AG09309 (cell line): ENCODE data around the gene PNMA6E.

Experiments
- DNase-seq: peaks from one replicate; pipeline ENCODE4 v3.0.0-alpha.2; 2010; ENCODE audit warnings: low read depth
- H3K4me3 ChIP-seq: 2 replicates; pipeline ENCODE4 v1.5.1; 2011; ENCODE audit warnings: mild to moderate bottlenecking, low read depth, low read length, moderate library complexity; ENCODE audit not compliant: control insufficient read depth
- CTCF ChIP-seq: IDR thresholded peaks from 2 replicates; pipeline ENCODE4 v1.5.1; 2011; ENCODE audit warnings: mild to moderate bottlenecking, low read depth, low read length, inconsistent platforms; ENCODE audit not compliant: insufficient read depth, control insufficient read depth; ENCODE audit errors: missing control alignments

PNMA6E gene

DNA sequence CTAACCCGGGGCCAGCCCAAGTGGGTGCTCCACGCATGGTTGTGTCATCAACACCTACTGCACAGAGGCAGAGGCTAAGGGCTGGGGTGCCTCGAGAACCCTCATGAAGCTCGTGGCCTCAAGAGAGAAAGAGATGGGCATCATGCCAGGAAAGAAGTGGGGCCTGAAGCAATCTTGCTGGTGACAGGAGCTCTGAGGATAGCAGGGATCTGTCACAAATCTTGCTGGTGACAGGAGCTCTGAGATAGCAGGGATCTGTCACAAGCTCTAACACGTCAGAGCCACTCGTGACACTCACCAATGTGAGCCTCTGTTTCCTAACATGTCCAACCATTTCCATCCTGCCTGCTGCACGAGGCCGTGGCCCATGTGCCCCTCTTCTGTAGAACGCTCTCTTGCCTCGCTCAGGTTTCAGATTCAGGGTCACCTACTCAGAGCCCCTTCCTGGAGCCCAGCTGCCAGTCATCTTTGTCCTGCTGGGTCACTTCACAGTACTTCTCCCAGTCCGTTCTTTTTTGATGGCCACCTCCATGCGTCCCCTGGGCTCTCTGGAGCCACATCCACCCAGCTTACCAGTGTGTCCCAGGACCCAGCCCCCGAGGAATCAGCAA is 21.1 kb downstream of the PNMA6E start:
- no peak for DNase-seq
- H3K4me3 ChIP-seq, result no peak overlapping the region
- no peak for TF ChIP-seq CTCF

- no peak for TF ChIP-seq CTCF
- H3K4me3 ChIP-seq, result no peak overlapping the region
- no peak for DNase-seq
Measured at GRCh38 chrX:153379508-153379907, 21.6 kb downstream of the PNMA6E start.

DNA sequence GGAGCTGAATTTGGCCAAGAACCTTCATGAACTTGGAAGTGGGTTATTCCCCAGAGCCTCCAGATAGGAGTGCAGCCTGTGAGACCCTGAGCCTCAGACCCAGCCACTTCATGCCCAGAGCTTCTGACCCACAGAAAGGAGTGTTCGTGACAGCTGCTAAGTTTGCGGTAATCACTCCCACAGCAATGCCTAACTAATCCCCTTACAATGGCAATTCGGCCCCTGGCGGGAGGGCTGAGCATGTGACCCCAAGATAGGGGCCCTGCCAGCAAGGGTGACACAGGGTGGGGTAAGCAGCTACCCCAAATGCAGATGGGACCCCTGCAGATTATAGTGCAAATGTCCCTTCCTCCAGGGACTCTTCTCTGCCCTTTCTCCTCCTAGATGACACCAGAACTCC is 22.5 kb downstream of the PNMA6E start:
- H3K4me3 ChIP-seq, result no peak overlapping the region
- no peak for DNase-seq
- no peak for TF ChIP-seq CTCF

DNA sequence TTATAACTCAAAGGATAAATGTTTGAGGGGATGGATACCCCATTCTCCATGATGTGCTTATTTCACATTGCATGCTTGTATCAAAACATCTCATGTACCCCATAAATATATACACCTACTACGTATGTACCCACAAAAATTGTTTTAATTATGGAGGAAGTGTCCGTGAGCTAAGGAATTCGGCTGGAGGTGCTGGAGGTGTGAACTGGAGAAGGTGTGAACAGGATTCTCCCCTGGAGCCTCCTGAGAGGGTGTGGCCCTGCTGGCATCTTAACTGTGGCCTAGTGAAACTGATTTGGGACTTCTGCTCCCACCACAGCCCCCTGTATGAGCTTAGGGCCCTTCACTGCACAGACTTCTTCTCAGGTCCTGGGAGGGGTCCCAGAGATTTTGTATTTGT is 23.4 kb downstream of the PNMA6E start:
- no peak overlapping the region for H3K4me3 ChIP-seq
- no peak for DNase-seq
- no peak for TF ChIP-seq CTCF

DNA sequence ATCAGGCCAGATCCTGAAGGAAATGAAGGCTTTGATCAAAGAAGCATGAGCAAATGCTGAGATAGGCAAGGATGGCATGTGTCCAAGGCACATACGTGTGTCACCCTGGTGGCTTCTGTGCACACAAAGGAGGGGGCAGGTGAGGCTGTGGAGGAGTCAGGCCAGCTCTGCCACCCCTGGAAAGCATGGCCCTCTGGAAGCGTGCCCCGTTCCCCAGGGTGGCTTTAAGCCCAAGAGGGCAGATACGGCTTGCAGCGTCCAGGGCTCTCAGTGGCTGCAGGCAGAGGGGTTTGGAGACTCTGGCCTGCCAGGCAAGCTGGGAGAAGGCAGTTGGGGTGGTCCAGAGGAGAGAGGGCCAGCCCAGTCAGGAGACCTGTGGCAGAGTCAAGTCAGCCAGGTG is 25.6 kb downstream of the PNMA6E start:
- no peak for TF ChIP-seq CTCF
- no peak overlapping the region for H3K4me3 ChIP-seq
- DNase-seq, result no peak

GRCh38 chrX:153374426-153374825 is 26.7 kb downstream of the PNMA6E start:
- TF ChIP-seq CTCF, result no peak
- H3K4me3 ChIP-seq, result no peak overlapping the region
- no peak for DNase-seq

GRCh38 chrX:153372949-153373348 is 28.2 kb downstream of the PNMA6E start:
- no peak for DNase-seq
- TF ChIP-seq CTCF, result no peak
- H3K4me3 ChIP-seq, result no peak overlapping the region
